Epithelial cell of esophagus (primary cell): ENCODE measurements around the gene DPH1.
A peak's percentile ranks its signal among the peaks of the same experiment; 100 is the strongest.

ENCODE experiments used
- DNase-seq: peaks from one replicate; pipeline ENCODE4 v3.0.0; 2010; ENCODE audit warnings: low read depth
- H3K4me3 ChIP-seq: 2 replicates; pipeline ENCODE4 v1.5.1; 2011; ENCODE audit warnings: mild to moderate bottlenecking, low read length, control low read depth
- TF ChIP-seq, protein P1 (sequence below): IDR thresholded peaks from 2 replicates; pipeline ENCODE4 v1.5.1; 2011; ENCODE audit warnings: low read depth, mild to moderate bottlenecking, low read length, control low read depth, inconsistent platforms; ENCODE audit not compliant: insufficient read depth; ENCODE audit errors: missing control alignments

The DPH1 gene

DNA sequence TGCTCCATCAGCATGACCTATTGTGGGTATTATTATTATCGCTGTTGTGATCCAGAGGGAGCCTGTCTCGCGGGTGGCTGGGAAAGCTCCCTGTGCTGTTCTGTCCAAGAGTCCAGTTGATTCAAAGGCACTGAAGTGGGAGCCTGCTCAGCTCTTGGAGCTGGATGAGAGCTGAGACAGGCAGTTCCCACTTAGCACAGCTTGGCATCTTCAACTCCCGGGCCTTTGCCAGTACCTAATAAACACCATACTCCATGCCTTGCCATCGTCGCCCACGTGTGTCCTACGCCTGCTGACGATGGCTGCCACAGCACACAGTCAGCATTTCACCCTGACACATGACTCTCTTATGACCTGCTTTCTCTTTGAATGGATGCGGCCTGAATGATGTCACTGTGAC lies 37.4 kb upstream of the DPH1 start:
- no peak for DNase-seq
- no peak overlapping the region for H3K4me3 ChIP-seq
- TF ChIP-seq, protein P1, sequence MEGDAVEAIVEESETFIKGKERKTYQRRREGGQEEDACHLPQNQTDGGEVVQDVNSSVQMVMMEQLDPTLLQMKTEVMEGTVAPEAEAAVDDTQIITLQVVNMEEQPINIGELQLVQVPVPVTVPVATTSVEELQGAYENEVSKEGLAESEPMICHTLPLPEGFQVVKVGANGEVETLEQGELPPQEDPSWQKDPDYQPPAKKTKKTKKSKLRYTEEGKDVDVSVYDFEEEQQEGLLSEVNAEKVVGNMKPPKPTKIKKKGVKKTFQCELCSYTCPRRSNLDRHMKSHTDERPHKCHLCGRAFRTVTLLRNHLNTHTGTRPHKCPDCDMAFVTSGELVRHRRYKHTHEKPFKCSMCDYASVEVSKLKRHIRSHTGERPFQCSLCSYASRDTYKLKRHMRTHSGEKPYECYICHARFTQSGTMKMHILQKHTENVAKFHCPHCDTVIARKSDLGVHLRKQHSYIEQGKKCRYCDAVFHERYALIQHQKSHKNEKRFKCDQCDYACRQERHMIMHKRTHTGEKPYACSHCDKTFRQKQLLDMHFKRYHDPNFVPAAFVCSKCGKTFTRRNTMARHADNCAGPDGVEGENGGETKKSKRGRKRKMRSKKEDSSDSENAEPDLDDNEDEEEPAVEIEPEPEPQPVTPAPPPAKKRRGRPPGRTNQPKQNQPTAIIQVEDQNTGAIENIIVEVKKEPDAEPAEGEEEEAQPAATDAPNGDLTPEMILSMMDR: no peak

- TF ChIP-seq, protein P1: no peak
- H3K4me3 ChIP-seq: no peak overlapping the region
- no peak for DNase-seq
Measured at GRCh38 chr17:1994707-1995106, 35.2 kb upstream of the DPH1 start.

DNA sequence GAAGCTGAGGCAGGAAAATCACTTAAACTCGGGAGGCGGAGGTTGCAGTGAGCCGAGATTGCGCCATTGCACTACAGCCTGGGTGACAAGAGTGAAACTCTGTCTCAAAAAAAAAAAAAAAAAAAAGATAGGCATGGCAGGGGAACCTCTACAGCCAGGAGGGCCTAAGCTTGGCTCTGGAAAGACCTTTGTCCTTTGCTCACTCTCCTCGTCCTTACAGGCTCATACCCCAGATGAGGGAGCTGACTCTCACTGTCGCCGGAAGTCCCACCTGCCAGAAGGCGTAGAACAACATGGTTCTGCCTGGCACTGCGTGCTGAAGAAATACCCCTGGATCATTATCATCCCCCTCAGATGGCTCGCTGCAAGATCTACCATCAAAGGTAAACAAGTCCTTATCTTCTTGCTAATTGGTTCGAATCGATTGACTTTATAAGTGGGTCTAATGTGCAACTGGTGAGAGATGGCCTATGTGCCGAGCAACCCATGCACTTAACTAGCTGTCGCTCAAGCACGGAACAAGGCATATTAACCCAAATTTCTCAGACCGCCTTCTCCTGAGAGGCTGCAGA lies 34.5 kb upstream of the DPH1 start:
- no peak overlapping the region for H3K4me3 ChIP-seq
- TF ChIP-seq, protein P1: no peak
- DNase-seq: no peak

DNA sequence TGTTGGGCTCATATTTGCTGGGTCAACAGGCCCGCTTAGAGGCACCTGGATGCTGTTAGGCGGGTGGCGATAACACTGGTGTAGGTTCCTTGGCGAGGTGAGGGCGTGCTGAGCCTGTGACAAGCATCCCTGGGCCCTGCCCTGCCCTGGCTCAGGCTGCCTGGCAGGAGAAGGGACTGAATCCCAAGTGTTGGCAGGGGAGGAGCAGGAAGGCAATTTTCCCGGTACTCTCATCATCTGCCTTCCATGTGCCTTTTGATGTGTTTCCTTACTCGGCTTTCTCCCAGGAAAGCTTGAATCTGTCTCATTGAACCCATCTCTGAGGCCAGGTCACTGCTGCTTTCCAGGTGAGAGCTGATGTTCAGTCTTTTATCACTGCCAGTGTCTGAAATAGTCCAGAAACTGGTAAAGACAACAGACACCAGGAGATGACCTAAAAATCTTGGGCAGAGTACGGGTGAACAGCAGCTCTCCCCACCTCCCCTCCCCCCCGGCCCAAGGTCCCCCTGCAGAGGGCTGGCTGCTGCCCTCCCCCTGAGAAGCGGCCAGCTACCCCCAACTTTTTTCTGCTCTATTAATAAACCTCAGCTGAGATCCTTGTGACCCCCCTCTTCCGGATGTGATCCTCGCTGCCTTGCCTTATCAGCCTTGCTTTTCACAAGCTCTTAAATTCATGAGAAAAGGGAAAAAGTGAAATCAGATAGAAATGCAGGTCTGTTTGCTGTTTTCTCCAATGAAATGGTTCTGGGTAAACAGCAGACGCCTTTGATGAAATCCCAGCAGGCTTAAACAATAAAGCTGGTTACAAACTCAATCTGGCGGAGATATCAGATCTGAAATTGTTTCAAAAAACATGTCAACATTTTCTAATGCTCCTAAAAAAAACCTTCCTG lies 33.8 kb upstream of the DPH1 start:
- TF ChIP-seq, protein P1: no peak
- H3K4me3 ChIP-seq: no peak overlapping the region
- no peak for DNase-seq

DNA sequence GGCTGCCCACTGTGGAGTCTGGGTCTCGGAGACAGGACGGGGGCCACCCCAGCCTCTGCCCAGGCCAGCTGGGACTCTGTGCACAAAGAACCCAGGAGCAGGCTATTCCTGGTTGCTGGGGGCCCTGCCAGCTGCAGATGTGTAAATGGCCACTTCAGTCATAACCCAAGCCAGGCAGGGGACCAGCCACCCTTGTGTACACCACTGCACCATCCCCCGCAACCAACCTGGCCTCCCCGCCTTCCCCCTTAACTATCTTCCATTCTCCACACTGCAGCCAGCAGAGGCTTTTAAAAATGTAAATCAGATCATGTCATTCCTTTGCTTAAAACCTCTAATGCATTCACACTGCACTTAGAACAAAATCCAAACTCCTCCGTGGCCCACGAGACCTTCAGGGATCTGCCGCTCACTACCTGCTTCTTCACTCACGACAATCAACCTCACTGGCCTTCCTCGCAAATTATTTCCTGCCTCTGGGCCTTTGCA lies 33.1 kb upstream of the DPH1 start:
- TF ChIP-seq, protein P1: no peak
- H3K4me3 ChIP-seq: no peak overlapping the region
- no peak for DNase-seq

- TF ChIP-seq, protein P1: no peak
- peak; percentile 84 for DNase-seq
- H3K4me3 ChIP-seq: no peak overlapping the region
Measured at GRCh38 chr17:1997289-1997926, 32.5 kb upstream of the DPH1 start.
